ENCODE results near the gene BRCC3.

The BRCC3 gene

DNA sequence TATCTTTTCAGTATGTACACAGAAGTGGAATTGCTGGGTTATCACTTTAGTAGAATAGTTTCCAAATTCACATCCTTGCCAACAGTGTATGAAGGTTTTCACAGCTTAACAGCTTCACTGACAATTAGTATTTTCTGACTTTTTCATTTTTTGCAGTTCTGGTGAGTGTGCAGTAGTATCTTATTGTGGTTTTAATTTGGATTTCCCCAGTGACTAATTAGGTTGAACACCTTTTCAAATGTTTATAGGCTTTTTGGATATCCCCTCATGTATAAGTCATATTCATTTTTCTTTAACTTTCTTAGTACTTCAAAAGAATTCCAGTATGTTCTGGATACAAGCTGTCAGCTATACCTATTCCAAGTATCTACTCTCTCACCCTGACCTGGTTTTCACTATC is 37.1 kb downstream of the BRCC3 start:
- Histone ChIP-seq H3K9me2 (replicated peaks; ENCODE audit: insufficient read depth, low read length) (no peaks in the 10 kb centered on the region), H3K9ac (ENCODE audit: low read length) (no peak overlapping the region), H3K9me3 (replicated peaks; ENCODE audit: insufficient read depth, low read length) (no peaks in the 10 kb centered on the region), H3K79me2 (ENCODE audit: low read length) (no peaks in the 10 kb centered on the region), H2AFZ (ENCODE audit: low read length) (no peak overlapping the region), H3F3A (ENCODE audit: insufficient read depth, low read length) (no peaks in the 10 kb centered on the region), H3K4me3 (ENCODE audit: low read length) (no peak overlapping the region), H4K20me1 (ENCODE audit: insufficient read depth, low read length) (no peaks in the 10 kb centered on the region), H3K4me2 (ENCODE audit: low read depth, low read length) (no peak overlapping the region), H3K4me1 (ENCODE audit: low read length) (no peaks in the 10 kb centered on the region), H3K27ac (ENCODE audit: low read length) (no peak overlapping the region), H3K36me3 (replicated peaks; ENCODE audit: insufficient read depth, low read length) (no peaks in the 10 kb centered on the region), H3K27me3 (replicated peaks; ENCODE audit: insufficient read depth, low read length) (no peaks in the 10 kb centered on the region)
- no peak for DNase-seq
- TF ChIP-seq EZH2phosphoT487 (IDR thresholded peaks at IDR 0.05; ENCODE audit: low read length) (no peak), EZH2 (optimal IDR thresholded peaks at IDR 0.05; ENCODE audit: low read depth, low read length) (no peak)
- TF ChIP-seq, protein P1, sequence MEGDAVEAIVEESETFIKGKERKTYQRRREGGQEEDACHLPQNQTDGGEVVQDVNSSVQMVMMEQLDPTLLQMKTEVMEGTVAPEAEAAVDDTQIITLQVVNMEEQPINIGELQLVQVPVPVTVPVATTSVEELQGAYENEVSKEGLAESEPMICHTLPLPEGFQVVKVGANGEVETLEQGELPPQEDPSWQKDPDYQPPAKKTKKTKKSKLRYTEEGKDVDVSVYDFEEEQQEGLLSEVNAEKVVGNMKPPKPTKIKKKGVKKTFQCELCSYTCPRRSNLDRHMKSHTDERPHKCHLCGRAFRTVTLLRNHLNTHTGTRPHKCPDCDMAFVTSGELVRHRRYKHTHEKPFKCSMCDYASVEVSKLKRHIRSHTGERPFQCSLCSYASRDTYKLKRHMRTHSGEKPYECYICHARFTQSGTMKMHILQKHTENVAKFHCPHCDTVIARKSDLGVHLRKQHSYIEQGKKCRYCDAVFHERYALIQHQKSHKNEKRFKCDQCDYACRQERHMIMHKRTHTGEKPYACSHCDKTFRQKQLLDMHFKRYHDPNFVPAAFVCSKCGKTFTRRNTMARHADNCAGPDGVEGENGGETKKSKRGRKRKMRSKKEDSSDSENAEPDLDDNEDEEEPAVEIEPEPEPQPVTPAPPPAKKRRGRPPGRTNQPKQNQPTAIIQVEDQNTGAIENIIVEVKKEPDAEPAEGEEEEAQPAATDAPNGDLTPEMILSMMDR (IDR thresholded peaks at IDR 0.05; ENCODE audit: low read length) = no peak

DNA sequence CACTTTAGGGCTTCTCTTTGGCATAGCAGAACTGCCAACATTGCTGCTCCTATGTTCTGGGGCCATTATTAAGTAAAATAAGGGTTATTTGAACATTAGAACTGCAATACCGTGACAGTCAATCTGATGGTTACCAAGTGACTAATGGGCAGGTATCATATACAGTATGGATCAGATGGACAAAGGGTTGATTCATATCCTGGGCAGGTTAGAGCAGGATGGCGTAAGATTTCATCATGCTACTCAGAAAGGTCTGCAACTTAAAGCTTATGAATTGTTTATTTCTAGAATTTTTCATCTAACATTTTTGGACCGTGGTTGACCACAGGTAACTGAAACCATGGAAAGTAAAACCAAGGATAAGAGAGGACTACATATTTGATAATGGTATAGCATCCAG is 40.9 kb downstream of the BRCC3 start:
- no peak for TF ChIP-seq EZH2phosphoT487 (IDR thresholded peaks at IDR 0.05; ENCODE audit: low read length)
- no peak for TF ChIP-seq EZH2 (optimal IDR thresholded peaks at IDR 0.05; ENCODE audit: low read depth, low read length)
- TF ChIP-seq, protein P1 (IDR thresholded peaks at IDR 0.05; ENCODE audit: low read length) = no peak
- Histone ChIP-seq H3K79me2 (ENCODE audit: low read length) (no peaks in the 10 kb centered on the region), H3K36me3 (replicated peaks; ENCODE audit: insufficient read depth, low read length) (no peaks in the 10 kb centered on the region)

DNA sequence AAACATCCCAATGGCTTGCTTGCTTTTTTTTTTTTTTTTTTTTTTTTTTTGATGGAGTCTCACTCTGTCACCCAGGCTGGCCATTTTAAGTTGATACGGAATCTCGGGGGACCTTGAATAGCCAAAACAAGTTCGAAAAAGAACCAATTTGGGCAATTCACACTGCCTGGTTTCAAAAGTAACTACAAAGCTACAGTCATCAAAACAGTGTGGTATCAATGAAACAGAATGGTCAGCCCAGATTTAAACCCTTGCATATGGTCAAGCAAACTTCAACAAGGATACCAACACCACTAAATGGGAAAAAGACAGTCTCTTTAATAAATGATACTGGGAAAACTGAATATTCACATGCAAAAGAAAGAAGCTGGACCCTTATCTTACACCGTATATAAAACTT is 41.8 kb downstream of the BRCC3 start:
- Histone ChIP-seq H3K4me2 (ENCODE audit: low read depth, low read length) (no peak overlapping the region), H3K79me2 (ENCODE audit: low read length) (no peaks in the 10 kb centered on the region), H3K36me3 (replicated peaks; ENCODE audit: insufficient read depth, low read length) (no peaks in the 10 kb centered on the region; the same call in 1 of the 2 replicates), H4K20me1 (ENCODE audit: insufficient read depth, low read length) (no peaks in the 10 kb centered on the region), H3K27me3 (replicated peaks; ENCODE audit: insufficient read depth, low read length) (no peaks in the 10 kb centered on the region), H3K9me3 (replicated peaks; ENCODE audit: insufficient read depth, low read length) (no peaks in the 10 kb centered on the region), H3F3A (ENCODE audit: insufficient read depth, low read length) (no peaks in the 10 kb centered on the region), H3K9ac (ENCODE audit: low read length) (no peak overlapping the region), H3K4me1 (ENCODE audit: low read length) (no peaks in the 10 kb centered on the region), H3K4me3 (ENCODE audit: low read length) (no peak overlapping the region), H2AFZ (ENCODE audit: low read length) (no peak overlapping the region), H3K9me2 (replicated peaks; ENCODE audit: insufficient read depth, low read length) (no peaks in the 10 kb centered on the region), H3K27ac (ENCODE audit: low read length) (no peak overlapping the region)
- TF ChIP-seq EZH2phosphoT487 (IDR thresholded peaks at IDR 0.05; ENCODE audit: low read length) (no peak), EZH2 (optimal IDR thresholded peaks at IDR 0.05; ENCODE audit: low read depth, low read length) (no peak)
- TF ChIP-seq, protein P1 (IDR thresholded peaks at IDR 0.05; ENCODE audit: low read length) = no peak
- no peak for DNase-seq

More for the DNA sequence above, 40.9 kb downstream of the BRCC3 start:
- Histone ChIP-seq H3K27ac (ENCODE audit: low read length) (no peak overlapping the region), H3K9ac (ENCODE audit: low read length) (no peak overlapping the region), H3K9me2 (replicated peaks; ENCODE audit: insufficient read depth, low read length) (no peaks in the 10 kb centered on the region), H2AFZ (ENCODE audit: low read length) (no peak overlapping the region), H3K4me3 (ENCODE audit: low read length) (no peak overlapping the region), H3F3A (ENCODE audit: insufficient read depth, low read length) (no peaks in the 10 kb centered on the region), H3K9me3 (replicated peaks; ENCODE audit: insufficient read depth, low read length) (no peaks in the 10 kb centered on the region), H3K4me1 (ENCODE audit: low read length) (no peaks in the 10 kb centered on the region), H4K20me1 (ENCODE audit: insufficient read depth, low read length) (no peaks in the 10 kb centered on the region), H3K27me3 (replicated peaks; ENCODE audit: insufficient read depth, low read length) (no peaks in the 10 kb centered on the region), H3K4me2 (ENCODE audit: low read depth, low read length) (no peak overlapping the region)
- no peak for DNase-seq

Data from MM.1S (cell line).